Skeletal muscle satellite cell (primary cell): ENCODE data around the gene KMT2A.
"Not testable (repeated sequence)": the region's sequence is repeated elsewhere in the genome, so short reads cannot be mapped to it uniquely, and the experiment has no call there.

Experiments
- H3K27me3 ChIP-seq: 2 replicates; pipeline ENCODE4 v1.7.0; 2013; ENCODE audit warnings: low read length; ENCODE audit not compliant: control insufficient read depth, insufficient read depth
- H3K36me3 ChIP-seq: 2 replicates; pipeline ENCODE4 v1.7.0; 2013; ENCODE audit warnings: mild to moderate bottlenecking, control low read depth, low read length; ENCODE audit not compliant: insufficient read depth
- H3K4me1 ChIP-seq: 2 replicates; pipeline ENCODE4 v1.7.0; 2013; ENCODE audit warnings: low read length; ENCODE audit not compliant: control insufficient read depth, insufficient read depth
- H3K4me2 ChIP-seq: 2 replicates; pipeline ENCODE4 v1.7.0; 2013; ENCODE audit warnings: mild to moderate bottlenecking, low read length
- H3K4me3 ChIP-seq: 2 replicates; pipeline ENCODE4 v1.7.0; 2013; ENCODE audit warnings: low read length
- H3K9ac ChIP-seq: 2 replicates; pipeline ENCODE4 v1.7.0; 2013; ENCODE audit warnings: mild to moderate bottlenecking, low read depth, low read length, moderate library complexity
- H3K9me3 ChIP-seq: replicated peaks from 2 replicates; pipeline ENCODE4 v1.7.0; 2013; ENCODE audit warnings: mild to moderate bottlenecking, control low read depth, low read length

KMT2A gene

GRCh38 chr11:118412921-118413320, 23.4 kb upstream of the KMT2A start:
- H3K9ac ChIP-seq: no peak overlapping the region
- no peaks in the 10 kb centered on the region for H3K9me3 ChIP-seq
- H3K4me2 ChIP-seq: no peak overlapping the region

GRCh38 chr11:118415062-118415738, 21.1 kb upstream of the KMT2A start:
- H3K4me1 ChIP-seq: peaks cover 9% of the 10 kb centered on the region
- H3K9me3 ChIP-seq: no peaks in the 10 kb centered on the region
- H3K36me3 ChIP-seq: no peaks in the 10 kb centered on the region
- no peak overlapping the region for H3K9ac ChIP-seq
- no peak overlapping the region for H3K4me3 ChIP-seq
- no peaks in the 10 kb centered on the region for H3K27me3 ChIP-seq
- no peak overlapping the region for H3K4me2 ChIP-seq

More at GRCh38 chr11:118412921-118413320, 23.4 kb upstream of the KMT2A start:
- H3K4me3 ChIP-seq: no peak overlapping the region
- H3K27me3 ChIP-seq: no peaks in the 10 kb centered on the region
- peaks cover 9% of the 10 kb centered on the region for H3K4me1 ChIP-seq
- H3K36me3 ChIP-seq: peaks cover 7% of the 10 kb centered on the region

- Histone ChIP-seq H3K4me3 (no peak overlapping the region), H3K36me3 (no peaks in the 10 kb centered on the region), H3K27me3 (no peaks in the 10 kb centered on the region), H3K4me1 (peaks cover 9% of the 10 kb centered on the region), H3K4me2 (no peak overlapping the region), H3K9ac (no peak overlapping the region), H3K9me3 (no peaks in the 10 kb centered on the region)
Observed at GRCh38 chr11:118415739-118416068, 20.6 kb upstream of the KMT2A start.

GRCh38 chr11:118416900-118417299, 19.4 kb upstream of the KMT2A start:
- H3K9ac ChIP-seq, H3K27me3 ChIP-seq, H3K4me1 ChIP-seq, H3K36me3 ChIP-seq, H3K9me3 ChIP-seq, H3K4me3 ChIP-seq, H3K4me2 ChIP-seq: not testable (repeated sequence)

GRCh38 chr11:118417801-118418200, 18.5 kb upstream of the KMT2A start:
- no peak overlapping the region for H3K4me3 ChIP-seq
- no peaks in the 10 kb centered on the region for H3K27me3 ChIP-seq
- no peak overlapping the region for H3K4me2 ChIP-seq
- H3K36me3 ChIP-seq: no peaks in the 10 kb centered on the region
- no peaks in the 10 kb centered on the region for H3K9me3 ChIP-seq
- H3K4me1 ChIP-seq: peaks cover 9% of the 10 kb centered on the region
- no peak overlapping the region for H3K9ac ChIP-seq

- Histone ChIP-seq H3K9me3 (no peaks in the 10 kb centered on the region), H3K4me3 (no peak overlapping the region), H3K4me1 (peaks cover 9% of the 10 kb centered on the region), H3K27me3 (no peaks in the 10 kb centered on the region), H3K36me3 (no peaks in the 10 kb centered on the region), H3K4me2 (no peak overlapping the region), H3K9ac (no peak overlapping the region)
Observed at GRCh38 chr11:118418766-118419165, 17.5 kb upstream of the KMT2A start.

- Histone ChIP-seq H3K4me2 (no peak overlapping the region), H3K4me1 (no peaks in the 10 kb centered on the region), H3K9me3 (no peaks in the 10 kb centered on the region), H3K9ac (no peak overlapping the region), H3K27me3 (no peaks in the 10 kb centered on the region), H3K36me3 (no peaks in the 10 kb centered on the region), H3K4me3 (no peak overlapping the region)
Observed at GRCh38 chr11:118427707-118428106, 8.6 kb upstream of the KMT2A start.

GRCh38 chr11:118430956-118431355, 5.3 kb upstream of the KMT2A start:
- Histone ChIP-seq H3K36me3 (no peaks in the 10 kb centered on the region), H3K9ac (no peak overlapping the region), H3K27me3 (no peaks in the 10 kb centered on the region), H3K4me3 (no peak overlapping the region), H3K4me1 (peaks cover 8% of the 10 kb centered on the region), H3K4me2 (no peak overlapping the region), H3K9me3 (no peaks in the 10 kb centered on the region)

GRCh38 chr11:118434123-118434552, 2.2 kb upstream of the KMT2A start:
- Histone ChIP-seq H3K9ac (no peak overlapping the region), H3K4me1 (peaks cover 18% of the 10 kb centered on the region)

GRCh38 chr11:118434553-118435289, 1.6 kb upstream of the KMT2A start:
- peaks cover 22% of the 10 kb centered on the region for H3K4me1 ChIP-seq
- H3K36me3 ChIP-seq: no peaks in the 10 kb centered on the region
- peak overlapping the region; percentile 87 for H3K4me3 ChIP-seq
- H3K9me3 ChIP-seq: no peaks in the 10 kb centered on the region
- H3K27me3 ChIP-seq: no peaks in the 10 kb centered on the region
- H3K4me2 ChIP-seq: peak overlapping the region; percentile 98
- H3K9ac ChIP-seq: peak overlapping the region; percentile 75

More at GRCh38 chr11:118434123-118434552, 2.2 kb upstream of the KMT2A start:
- Histone ChIP-seq H3K27me3 (no peaks in the 10 kb centered on the region), H3K4me3 (peak overlapping the region; percentile 87), H3K36me3 (no peaks in the 10 kb centered on the region), H3K9me3 (no peaks in the 10 kb centered on the region), H3K4me2 (peak overlapping the region; percentile 98)

GRCh38 chr11:118435290-118435892, 901 bp upstream of the KMT2A start:
- peak overlapping the region; percentile 87 for H3K4me3 ChIP-seq

More at GRCh38 chr11:118435290-118435892, 901 bp upstream of the KMT2A start:
- peak overlapping the region; percentile 98 for H3K4me2 ChIP-seq
- no peaks in the 10 kb centered on the region for H3K27me3 ChIP-seq
- H3K4me1 ChIP-seq: peaks cover 22% of the 10 kb centered on the region
- H3K9me3 ChIP-seq: no peaks in the 10 kb centered on the region
- no peaks in the 10 kb centered on the region for H3K36me3 ChIP-seq
- peak overlapping the region; percentile 75 for H3K9ac ChIP-seq
